Neural cell (in vitro differentiated cells): ENCODE measurements around the gene PGM1. TPM values are rescaled to one million over a fixed set of nuclear protein-coding genes. Genes with fewer than 3 reads are reported as not detected.

Experiments
- H2AFZ ChIP-seq: fragments of 200-600, 300-800 bp; sonication (generic), shearing (Covaris generic); 2 replicates; pipeline ENCODE4 v1.6.0; 2014; ENCODE audit warnings: low read depth, mild to moderate bottlenecking, antibody characterized with exemption, low read length, moderate library complexity
- H3F3A ChIP-seq: fragments of 200-600 bp; shearing (Covaris generic); 2 replicates; pipeline ENCODE4 v1.6.1; 2016; ENCODE audit warnings: mild to moderate bottlenecking, moderate library complexity, mixed read lengths, antibody characterized with exemption, low read length; ENCODE audit not compliant: insufficient read depth, poor library complexity, severe bottlenecking
- H3K27ac ChIP-seq: fragments of 200-600, 300-800 bp; sonication (generic), shearing (Covaris generic); 2 replicates; pipeline ENCODE4 v1.5.1; 2014; ENCODE audit warnings: mild to moderate bottlenecking, low read length, moderate library complexity
- H3K27me3 ChIP-seq: fragments of 300-800, 200-600 bp; sonication (generic), shearing (Covaris generic); 2 replicates; pipeline ENCODE4 v1.6.0; 2014; ENCODE audit warnings: mild to moderate bottlenecking, low read depth, low read length, moderate library complexity; ENCODE audit not compliant: insufficient read depth
- H3K36me3 ChIP-seq: fragments of 300-800, 200-600 bp; sonication (generic), shearing (Covaris generic); 2 replicates; pipeline ENCODE4 v1.5.1; 2014; ENCODE audit warnings: mild to moderate bottlenecking, antibody characterized with exemption, low read length, moderate library complexity; ENCODE audit not compliant: insufficient read depth
- H3K4me2 ChIP-seq: fragments of 300-800, 200-600 bp; sonication (generic), shearing (Covaris generic); 2 replicates; pipeline ENCODE4 v1.6.0; 2014; ENCODE audit warnings: mild to moderate bottlenecking, low read length
- H3K4me3 ChIP-seq: fragments of 300-800, 200-600 bp; sonication (generic), shearing (Covaris generic); 2 replicates; pipeline ENCODE4 v1.5.1; 2014; ENCODE audit warnings: mild to moderate bottlenecking, low read length, moderate library complexity
- H3K79me2 ChIP-seq: fragments of 200-600 bp; shearing (Covaris generic); replicated peaks from 2 replicates; pipeline ENCODE4 v1.6.0; 2014; ENCODE audit warnings: mild to moderate bottlenecking, low read length, moderate library complexity; ENCODE audit not compliant: insufficient read depth
- H3K9ac ChIP-seq: fragments of 300-800, 200-600 bp; sonication (generic), shearing (Covaris generic); 2 replicates; pipeline ENCODE4 v1.6.1; 2016; ENCODE audit warnings: mild to moderate bottlenecking, low read length, mixed read lengths
- H3K9me2 ChIP-seq: fragments of 200-600 bp; shearing (Covaris generic); 2 replicates; pipeline ENCODE4 v1.6.1; 2016; ENCODE audit warnings: mild to moderate bottlenecking, low read length, mixed read lengths; ENCODE audit not compliant: insufficient read depth
- H3K9me3 ChIP-seq: fragments of 200-600, 300-800 bp; sonication (generic), shearing (Covaris generic); 2 replicates; pipeline ENCODE4 v1.6.1; 2016; ENCODE audit warnings: mild to moderate bottlenecking, mixed run types, low read length, moderate library complexity, mixed read lengths
- H4K20me1 ChIP-seq: fragments of 200-600 bp; shearing (Covaris generic); 2 replicates; pipeline ENCODE4 v1.6.1; 2016; ENCODE audit warnings: mild to moderate bottlenecking, mixed run types; ENCODE audit not compliant: insufficient read depth
- CTCF ChIP-seq: fragments of 450-650 bp; IDR thresholded peaks from 2 replicates; pipeline ENCODE4 v1.5.1; 2014; ENCODE audit warnings: antibody characterized with exemption, mild to moderate bottlenecking, moderate library complexity; ENCODE audit not compliant: poor library complexity, severe bottlenecking
- EP300 ChIP-seq: fragments of 450-650 bp; conservative IDR thresholded peaks from 2 replicates; pipeline ENCODE4 v1.6.1; 2014; ENCODE audit warnings: antibody characterized with exemption, mild to moderate bottlenecking, moderate library complexity; ENCODE audit not compliant: poor library complexity, severe bottlenecking
- EZH2 ChIP-seq: fragments of 200-600, 300-800 bp; shearing (Covaris generic), sonication (generic); IDR thresholded peaks from 2 replicates; pipeline ENCODE4 v1.6.1; 2014; ENCODE audit warnings: antibody characterized with exemption, low read length, borderline replicate concordance, mild to moderate bottlenecking; ENCODE audit not compliant: insufficient read depth, poor library complexity, severe bottlenecking
- MXI1 ChIP-seq: fragments of 450-650 bp; conservative IDR thresholded peaks from 2 replicates; pipeline ENCODE4 v1.6.1; 2014; ENCODE audit warnings: antibody characterized with exemption, mild to moderate bottlenecking; ENCODE audit not compliant: poor library complexity, severe bottlenecking
- POLR2AphosphoS5 ChIP-seq: IDR thresholded peaks from 2 replicates; pipeline ENCODE4 v1.6.1; 2012
- RAD21 ChIP-seq: fragments of 450-650 bp; conservative IDR thresholded peaks from 2 replicates; pipeline ENCODE4 v1.6.1; 2014; ENCODE audit warnings: antibody characterized with exemption, mild to moderate bottlenecking, moderate library complexity
- REST ChIP-seq: IDR thresholded peaks from 2 replicates; pipeline ENCODE4 v1.6.1; 2012; ENCODE audit warnings: borderline replicate concordance
- SMC3 ChIP-seq: fragments of 450-650 bp; conservative IDR thresholded peaks from 2 replicates; pipeline ENCODE4 v1.6.1; 2014; ENCODE audit warnings: antibody characterized with exemption, mild to moderate bottlenecking, moderate library complexity; ENCODE audit not compliant: poor library complexity
- TAF1 ChIP-seq: IDR thresholded peaks from 2 replicates; pipeline ENCODE4 v1.6.1; 2012; ENCODE audit warnings: low read depth
- polyA plus RNA-seq: library from polyadenylated mRNA; depleted of rRNA; stranded (reverse); fragments of >200 nt; gene quantifications from 2 replicates; pipeline ENCODE4 v1.2.3, GENCODE V29; 2014

The PGM1 gene
- polyA plus RNA-seq, 1 donor from 2014 or later = 2.9 TPM

- Histone ChIP-seq H3K27me3 (no peaks in the 10 kb centered on the region), H3K9me2 (no peaks in the 10 kb centered on the region), H3K4me2 (no peak overlapping the region), H2AFZ (no peak overlapping the region), H3K4me3 (no peak overlapping the region), H3K9ac (no peak overlapping the region), H4K20me1 (no peaks in the 10 kb centered on the region), H3K36me3 (no peaks in the 10 kb centered on the region), H3F3A (no peaks in the 10 kb centered on the region), H3K9me3 (no peaks in the 10 kb centered on the region), H3K79me2 (no peaks in the 10 kb centered on the region), H3K27ac (no peak overlapping the region)
- TF ChIP-seq TAF1 = no peak
- no peak for TF ChIP-seq MXI1
- TF ChIP-seq SMC3 = no peak
- TF ChIP-seq POLR2AphosphoS5 = no peak
- no peak for TF ChIP-seq REST
- no peak for TF ChIP-seq RAD21
- TF ChIP-seq EP300 = no peak
- no peak for TF ChIP-seq EZH2
- no peak for TF ChIP-seq CTCF
Observed at GRCh38 chr1:63636192-63637105, 43.2 kb downstream of the PGM1 start.

- no peak overlapping the region for H2AFZ ChIP-seq
- H3F3A ChIP-seq = no peaks in the 10 kb centered on the region
- no peaks in the 10 kb centered on the region for H3K27me3 ChIP-seq
- H3K9ac ChIP-seq = no peak overlapping the region
- H4K20me1 ChIP-seq = no peaks in the 10 kb centered on the region
- H3K9me2 ChIP-seq = no peaks in the 10 kb centered on the region
- TF ChIP-seq CTCF (no peak), EZH2 (no peak), SMC3 (no peak), EP300 (no peak), REST (no peak), POLR2AphosphoS5 (no peak), TAF1 (no peak), RAD21 (no peak), MXI1 (no peak)
- H3K36me3 ChIP-seq = no peaks in the 10 kb centered on the region
- H3K79me2 ChIP-seq = no peaks in the 10 kb centered on the region
- no peak overlapping the region for H3K27ac ChIP-seq
- no peak overlapping the region for H3K4me2 ChIP-seq
- no peak overlapping the region for H3K4me3 ChIP-seq
- H3K9me3 ChIP-seq = no peaks in the 10 kb centered on the region
Observed at GRCh38 chr1:63638471-63638870, 45.3 kb downstream of the PGM1 start.
